Measurements from ENCODE around the gene NUDT19. TPM values are rescaled to one million over a fixed set of nuclear protein-coding genes. Genes with fewer than 3 reads are reported as not detected.

NUDT19 gene
- total RNA-seq, 1 experiment from 2014 or later: 6.1 TPM

DNA sequence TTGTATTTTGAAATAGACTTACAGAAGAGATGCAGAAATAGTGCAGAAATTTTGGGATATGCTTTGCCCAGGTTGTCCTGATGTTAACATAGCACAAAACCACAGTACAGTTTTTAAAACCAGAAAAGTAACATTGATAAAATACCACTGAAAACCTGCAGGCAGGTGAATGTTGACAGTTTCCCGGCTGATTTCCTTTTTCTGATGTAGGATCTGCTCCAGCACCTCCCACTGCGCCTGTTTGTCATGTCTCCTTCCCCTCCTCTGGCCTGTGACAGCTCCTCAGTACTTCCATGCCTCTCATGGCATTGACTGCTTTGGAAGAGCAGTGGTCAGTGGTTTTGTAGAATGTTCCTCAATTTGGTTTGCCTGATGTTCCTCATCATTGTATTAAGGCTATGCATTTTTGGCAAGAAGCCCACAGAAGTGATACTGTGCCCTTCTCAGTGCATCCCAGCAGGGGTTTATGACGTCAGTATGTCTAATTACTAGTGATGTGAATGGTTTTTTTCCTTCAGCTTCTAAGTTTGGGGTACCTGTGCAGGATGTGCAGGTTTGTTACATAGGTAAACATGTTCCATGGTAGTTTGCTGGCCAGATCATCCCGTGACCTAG lies 58.9 kb downstream of the NUDT19 start:
- H3K4me3 Mint-ChIP-seq: no peak overlapping the region
- H2AFZ ChIP-seq (ENCODE audit: low read length): no peak overlapping the region
- H2AK5ac ChIP-seq (ENCODE audit: insufficient read length, low read length): no peak overlapping the region
- no peaks in the 10 kb centered on the region; the same call in 1 of the 2 replicates for H3K27me3 Mint-ChIP-seq (ENCODE audit: low read depth)
- no peaks in the 10 kb centered on the region for H3K79me1 ChIP-seq (ENCODE audit: insufficient read depth, low read depth, low read length, poor library complexity, severe bottlenecking)
- H2BK20ac ChIP-seq (ENCODE audit: low read depth, low read length, poor library complexity, severe bottlenecking): no peak overlapping the region
- H4K91ac ChIP-seq (ENCODE audit: insufficient read length, low read depth, low read length): no peak overlapping the region
- no peak for TF ChIP-seq CTCF (conservative IDR thresholded peaks at IDR 0.05)
- H3K4me1 ChIP-seq (ENCODE audit: insufficient read depth, low read length): no peaks in the 10 kb centered on the region
- H3K9me3 ChIP-seq (ENCODE audit: control insufficient read depth, low read depth, low read length): no peaks in the 10 kb centered on the region
- H3T11ph ChIP-seq (ENCODE audit: low read length): no peak overlapping the region
- H4K20me1 ChIP-seq (ENCODE audit: control insufficient read depth, insufficient read depth, insufficient read length): no peaks in the 10 kb centered on the region
- H2BK15ac ChIP-seq (ENCODE audit: low read depth, low read length): no peak overlapping the region
- no peaks in the 10 kb centered on the region for H3K27me3 ChIP-seq (ENCODE audit: insufficient read depth, low read length)
- H2BK5ac ChIP-seq (ENCODE audit: insufficient read length, low read length): no peak overlapping the region
- no peak overlapping the region for H3K18ac ChIP-seq (ENCODE audit: insufficient read length, low read depth, low read length)
- no peaks in the 10 kb centered on the region for H3K79me2 ChIP-seq (ENCODE audit: insufficient read depth, low read length)
- H2BK120ac ChIP-seq (ENCODE audit: low read depth, low read length, poor library complexity, severe bottlenecking): no peak overlapping the region
- no peak overlapping the region for H4K8ac ChIP-seq (replicated peaks; ENCODE audit: insufficient read length, low read depth, low read length)
- no peaks in the 10 kb centered on the region for H3K23me2 ChIP-seq (ENCODE audit: insufficient read length, low read depth, low read length, poor library complexity, severe bottlenecking)
- WGBS (ENCODE audit: extremely low coverage, insufficient read length, low lambda C conversion rate): no CpG with 5 or more reads among the region's 4 CpGs
- no peak overlapping the region for H3K27ac ChIP-seq (ENCODE audit: insufficient read length, low read depth, low read length)
- H2BK12ac ChIP-seq (ENCODE audit: insufficient read length, low read depth, low read length): no peak overlapping the region
- H3K56ac ChIP-seq (ENCODE audit: insufficient read length, low read depth, low read length): no peak overlapping the region
- no peak overlapping the region for H3K23ac ChIP-seq (ENCODE audit: insufficient read length, low read depth, low read length)
- no peak overlapping the region for H4K5ac ChIP-seq (ENCODE audit: insufficient read length, low read depth, low read length)
- H3K4me2 ChIP-seq (ENCODE audit: insufficient read depth, insufficient read length, low read length): no peak overlapping the region
- no peak overlapping the region for H3K9ac ChIP-seq (ENCODE audit: extremely low read depth, insufficient read length, low read length)
- peaks cover 3 to 5% of the 10 kb centered on the region in 2 experiments; a peak in 3 of 4 replicates for H3K4me1 Mint-ChIP-seq
- no peak overlapping the region for H3K27ac Mint-ChIP-seq
- no peak for DNase-seq
- no peak overlapping the region for H3K4ac ChIP-seq (ENCODE audit: low read depth, low read length)
- no peaks in the 10 kb centered on the region for H3K36me3 Mint-ChIP-seq (ENCODE audit: insufficient read depth in 1 of 3, low read depth in 3 of 3)
- H3K14ac ChIP-seq (ENCODE audit: insufficient read depth, low read length): no peak overlapping the region
- no peaks in the 10 kb centered on the region for H3K9me3 Mint-ChIP-seq
